ENCODE results near the gene UTP14A. TPM values are rescaled to one million over a fixed set of nuclear protein-coding genes. Genes with fewer than 3 reads are reported as not detected.

The UTP14A gene
- polyA plus RNA-seq, 1 of the 3 experiments (the other 2 are of a cell fraction): 25.4 TPM

GRCh38 chrX:129963729-129964128 lies 57.8 kb downstream of the UTP14A start:
- Histone ChIP-seq H4K20me1 (ENCODE audit: insufficient read depth) (no peaks in the 10 kb centered on the region), H3K27ac (ENCODE audit: low read depth in 2 of 2, low read length in 1 of 2) (no peak overlapping the region), H3K27me3 (ENCODE audit: insufficient read depth) (peaks cover 20% of the 10 kb centered on the region; the same call in 1 of the 2 replicates), H3F3A (replicated peaks; ENCODE audit: insufficient read depth) (peaks cover 1% of the 10 kb centered on the region), H3K4me1 (ENCODE audit: control insufficient read depth in 1 of 2, insufficient read depth in 2 of 2, low read depth in 1 of 2, low read length in 1 of 2) (no peaks in the 10 kb centered on the region; a peak in 1 of 4 replicates), H3K4me3 (ENCODE audit: low read depth in 2 of 2, low read length in 1 of 2) (no peak overlapping the region), H3K9ac (no peak overlapping the region), H3K79me2 (ENCODE audit: insufficient read depth) (no peaks in the 10 kb centered on the region), H2AFZ (ENCODE audit: low read depth) (0 out of 2 replicates have a peak overlapping the region, but pooled peaks have one; percentile 18), H3K4me2 (peak overlapping the region; percentile 4; the same call in 1 of the 2 replicates), H3K36me3 (replicated peaks in 1 of 2; ENCODE audit: control insufficient read depth in 1 of 2, insufficient read depth in 2 of 2, low read length in 1 of 2) (no peaks in the 10 kb centered on the region), H3K9me2 (no peaks in the 10 kb centered on the region), H3K9me3 (no peaks in the 10 kb centered on the region)
- POLR2A ChIA-PET: no interaction called here
- WGBS (ENCODE audit: low lambda C conversion rate): 47% methylated on average over 8 of the region's 8 CpGs
- TF ChIP-seq NFIC (IDR thresholded peaks at IDR 0.05; ENCODE audit: borderline replicate concordance) (no peak), POLR2AphosphoS5 (IDR thresholded peaks at IDR 0.05; ENCODE audit: low read depth, low read length) (no peak), ZBTB33 (IDR thresholded peaks at IDR 0.05; ENCODE audit: borderline replicate concordance, low read depth) (no peak), FOXM1 (IDR thresholded peaks at IDR 0.05; ENCODE audit: low read depth) (no peak), MAX (IDR thresholded peaks at IDR 0.05; ENCODE audit: low read depth) (no peak), MXI1 (IDR thresholded peaks at IDR 0.05; ENCODE audit: low read depth, low read length) (no peak), USF1 (IDR thresholded peaks at IDR 0.05; ENCODE audit: borderline replicate concordance, low read depth) (no peak), TCF12 (IDR thresholded peaks at IDR 0.05) (no peak), FOSL2 (IDR thresholded peaks at IDR 0.05; ENCODE audit: borderline replicate concordance, low read depth) (no peak), CHD2 (IDR thresholded peaks at IDR 0.05; ENCODE audit: low read length, partially characterized antibody) (no peak), ELF1 (IDR thresholded peaks at IDR 0.05) (no peak), REST (IDR thresholded peaks at IDR 0.05; ENCODE audit: low read depth, low read length) (no peak), TAF1 (IDR thresholded peaks at IDR 0.05; ENCODE audit: borderline replicate concordance, low read depth, low read length) (no peak), SMC3 (IDR thresholded peaks at IDR 0.05; ENCODE audit: low read depth, low read length) (no peak), RCOR1 (IDR thresholded peaks at IDR 0.05; ENCODE audit: low read length) (no peak), TEAD4 (IDR thresholded peaks at IDR 0.05; ENCODE audit: borderline replicate concordance, insufficient read depth) (no peak), EZH2phosphoT487 (IDR thresholded peaks at IDR 0.05; ENCODE audit: borderline replicate concordance, low read depth) (no peak)
- CTCF ChIA-PET: no interaction called here
- DNase-seq: no peak
